HG02571 (cell line): Measurements from ENCODE around the gene CAPN10.
A peak's percentile ranks its signal among the peaks of the same experiment; 100 is the strongest.

Experiments used
- ATAC-seq: cut with Tn5 transposase; IDR thresholded peaks from one replicate; pipeline ENCODE4 v1.9.1; 2021; ENCODE audit warnings: mild to moderate bottlenecking, moderate library complexity; ENCODE audit not compliant: unreplicated experiment

CAPN10 gene

DNA sequence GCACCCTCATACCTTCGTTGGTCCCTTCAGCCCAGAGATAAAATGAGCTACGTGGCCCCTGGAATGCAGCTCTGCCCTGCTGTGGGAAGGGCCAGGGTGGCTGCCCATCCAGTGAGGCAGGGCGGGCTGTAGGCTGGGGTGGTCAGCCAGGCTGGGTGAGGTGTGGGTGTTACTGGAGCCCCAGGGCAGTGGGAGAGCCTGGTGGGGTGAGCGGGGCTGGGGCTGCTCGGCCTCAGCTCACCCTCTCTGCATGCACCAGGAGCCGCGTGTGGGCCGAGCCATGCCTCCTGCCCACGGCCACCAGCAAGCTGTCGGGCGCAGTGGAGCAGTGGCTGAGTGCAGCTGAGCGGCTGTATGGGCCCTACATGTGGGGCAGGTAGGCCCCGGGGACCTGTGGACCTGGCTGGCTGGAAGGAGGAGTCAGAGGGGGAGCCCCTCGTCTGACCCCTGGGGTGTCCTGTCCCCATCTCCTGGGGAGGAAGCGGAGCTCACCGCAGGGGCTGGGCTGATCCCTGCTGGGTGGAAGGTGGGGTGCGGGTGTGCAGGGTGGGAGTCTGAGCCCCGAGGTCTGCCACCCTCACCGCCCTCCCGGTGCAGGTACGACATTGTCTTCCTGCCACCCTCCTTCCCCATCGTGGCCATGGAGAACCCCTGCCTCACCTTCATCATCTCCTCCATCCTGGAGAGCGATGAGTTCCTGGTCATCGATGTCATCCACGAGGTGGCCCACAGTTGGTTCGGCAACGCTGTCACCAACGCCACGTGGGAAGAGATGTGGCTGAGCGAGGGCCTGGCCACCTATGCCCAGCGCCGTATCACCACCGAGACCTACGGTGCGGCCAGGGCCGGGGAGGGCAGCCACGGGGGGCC is 12.8 kb upstream of the CAPN10 start:
- ATAC-seq: no peak

DNA sequence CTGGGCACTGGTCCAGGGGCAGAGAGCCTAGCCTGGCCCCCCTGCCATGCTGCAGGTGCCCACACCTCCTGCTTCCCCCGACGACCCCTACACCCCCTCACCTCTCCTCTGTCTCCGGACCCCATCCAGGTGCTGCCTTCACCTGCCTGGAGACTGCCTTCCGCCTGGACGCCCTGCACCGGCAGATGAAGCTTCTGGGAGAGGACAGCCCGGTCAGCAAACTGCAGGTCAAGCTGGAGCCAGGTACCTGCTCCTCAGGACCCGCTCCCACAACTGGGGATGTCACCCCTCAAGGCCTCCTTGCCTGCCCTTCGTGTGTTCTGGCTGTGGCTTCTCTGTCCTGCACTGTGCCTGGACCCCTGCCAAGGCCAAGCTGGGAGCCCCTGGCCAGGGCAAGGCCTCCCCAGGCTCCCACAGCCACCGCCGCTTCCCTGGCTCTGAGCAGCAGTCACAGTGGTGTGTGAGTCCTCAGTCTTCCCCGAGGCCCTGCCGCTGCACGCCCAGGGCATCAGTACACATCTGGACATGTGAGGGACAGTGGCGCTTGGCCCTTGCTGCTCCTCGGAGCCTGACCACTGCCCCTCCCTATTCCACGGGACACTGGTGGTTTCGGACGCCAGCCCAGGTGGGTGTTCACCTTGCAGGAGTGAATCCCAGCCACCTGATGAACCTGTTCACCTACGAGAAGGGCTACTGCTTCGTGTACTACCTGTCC is 12.0 kb upstream of the CAPN10 start:
- ATAC-seq: no peak

DNA sequence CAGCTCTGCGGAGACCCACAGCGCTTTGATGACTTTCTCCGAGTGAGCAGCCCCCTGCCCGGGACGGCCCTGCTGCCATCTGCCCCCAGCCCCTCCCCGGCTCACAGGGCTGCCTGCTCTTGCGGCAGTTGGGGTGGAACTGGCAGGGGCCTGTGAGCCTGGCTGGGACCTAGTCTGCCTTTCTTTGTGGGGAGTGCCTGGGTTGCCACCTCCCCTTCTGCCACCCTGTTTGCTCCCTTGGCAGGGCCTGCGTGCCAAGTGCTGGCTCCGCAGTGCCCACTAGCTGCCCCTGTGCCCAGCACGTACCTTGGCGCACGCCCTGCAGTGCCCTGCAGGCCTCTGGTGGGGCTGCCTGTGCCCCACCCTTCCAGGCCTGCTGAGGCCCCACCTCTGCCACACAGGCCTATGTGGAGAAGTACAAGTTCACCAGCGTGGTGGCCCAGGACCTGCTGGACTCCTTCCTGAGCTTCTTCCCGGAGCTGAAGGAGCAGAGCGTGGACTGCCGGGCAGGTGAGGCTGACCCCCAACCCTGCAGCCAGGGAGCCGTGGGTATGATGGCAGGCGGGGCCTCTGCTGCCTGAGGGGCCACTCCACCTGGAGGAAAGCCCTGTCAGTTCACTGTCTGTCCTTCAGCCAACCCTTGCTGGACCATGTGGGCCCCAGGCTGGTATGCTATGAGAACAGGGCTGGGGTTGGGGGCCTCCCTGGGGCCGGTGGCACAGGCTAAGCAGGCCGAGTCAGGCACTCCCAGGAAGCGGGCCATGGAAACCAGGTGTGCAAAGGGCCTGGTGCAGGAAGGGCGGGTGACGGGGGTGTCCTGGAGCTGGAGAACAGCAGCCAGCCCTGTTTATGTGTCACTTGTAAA is 11.2 kb upstream of the CAPN10 start:
- ATAC-seq: no peak

DNA sequence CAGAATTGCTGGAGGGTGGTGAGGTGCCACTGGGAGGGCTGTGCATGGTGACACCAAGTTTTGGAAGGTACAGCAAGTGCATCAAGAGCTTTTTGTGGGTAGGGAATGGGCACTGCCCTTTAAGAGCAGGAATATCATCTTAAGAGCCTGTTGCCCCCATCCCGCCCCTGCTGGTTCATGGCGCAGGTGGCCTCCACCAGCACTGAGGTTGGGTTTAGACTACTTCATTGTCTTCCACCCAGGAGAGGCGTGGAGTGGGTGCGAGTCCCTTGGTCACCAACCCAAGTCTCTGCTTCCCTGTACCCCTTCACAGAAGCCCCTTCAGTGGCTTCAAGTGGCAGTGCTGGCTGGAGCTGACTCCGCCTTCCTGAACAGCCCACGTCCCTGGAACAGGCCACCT is 10.5 kb upstream of the CAPN10 start:
- no peak for ATAC-seq

DNA sequence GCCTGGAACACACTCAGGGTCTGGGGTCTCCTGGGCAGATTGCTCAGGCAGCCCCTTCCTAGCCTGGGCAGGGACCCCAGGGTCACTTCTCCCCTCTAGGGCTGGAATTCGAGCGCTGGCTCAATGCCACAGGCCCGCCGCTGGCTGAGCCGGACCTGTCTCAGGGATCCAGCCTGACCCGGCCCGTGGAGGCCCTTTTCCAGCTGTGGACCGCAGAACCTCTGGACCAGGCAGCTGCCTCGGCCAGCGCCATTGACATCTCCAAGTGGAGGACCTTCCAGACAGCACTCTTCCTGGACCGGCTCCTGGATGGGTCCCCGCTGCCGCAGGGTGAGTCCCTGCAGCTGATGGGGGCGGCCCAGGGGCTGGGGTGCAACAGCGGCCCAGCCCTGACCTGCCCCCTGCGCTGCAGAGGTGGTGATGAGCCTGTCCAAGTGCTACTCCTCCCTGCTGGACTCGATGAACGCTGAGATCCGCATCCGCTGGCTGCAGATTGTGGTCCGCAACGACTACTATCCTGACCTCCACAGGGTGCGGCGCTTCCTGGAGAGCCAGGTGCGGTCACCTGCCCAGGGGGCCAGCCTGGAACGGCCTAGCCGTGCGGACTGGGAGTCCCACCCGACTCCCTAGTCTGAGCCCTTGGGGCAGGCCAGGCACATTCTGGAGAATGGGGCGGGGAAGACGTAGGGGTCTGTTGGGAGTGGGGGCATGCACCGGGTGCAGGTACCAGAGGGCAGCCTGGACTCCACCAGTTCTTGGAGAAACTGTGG is 9.9 kb upstream of the CAPN10 start:
- no peak for ATAC-seq

DNA sequence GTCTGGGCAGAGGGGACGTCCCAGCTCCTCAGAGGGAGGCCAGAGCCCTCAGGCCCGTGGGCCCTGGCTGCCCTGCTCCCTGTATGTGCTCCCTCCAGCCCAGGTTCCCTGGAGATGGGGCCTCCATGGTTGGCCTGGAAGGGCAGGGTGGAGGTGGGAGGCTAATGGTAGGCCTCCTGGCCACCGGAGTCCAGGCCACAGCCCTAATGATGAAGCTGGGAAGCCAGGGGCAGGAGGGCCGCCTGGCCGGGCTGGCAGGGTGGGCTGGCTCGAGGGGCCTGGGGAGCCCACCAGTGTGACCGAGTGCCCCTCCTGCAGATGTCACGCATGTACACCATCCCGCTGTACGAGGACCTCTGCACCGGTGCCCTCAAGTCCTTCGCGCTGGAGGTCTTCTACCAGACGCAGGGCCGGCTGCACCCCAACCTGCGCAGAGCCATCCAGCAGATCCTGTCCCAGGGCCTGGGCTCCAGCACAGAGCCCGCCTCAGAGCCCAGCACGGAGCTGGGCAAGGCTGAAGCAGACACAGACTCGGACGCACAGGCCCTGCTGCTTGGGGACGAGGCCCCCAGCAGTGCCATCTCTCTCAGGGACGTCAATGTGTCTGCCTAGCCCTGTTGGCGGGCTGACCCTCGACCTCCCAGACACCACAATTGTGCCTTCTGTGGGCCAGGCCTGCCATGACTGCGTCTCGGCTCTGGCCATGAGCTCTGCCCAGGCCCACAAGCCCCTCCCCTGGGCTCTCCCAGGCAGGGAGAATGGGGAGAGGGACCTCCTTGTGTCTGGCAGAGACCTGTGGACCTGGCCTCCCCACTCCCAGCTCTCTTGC is 9.0 kb upstream of the CAPN10 start:
- no peak for ATAC-seq

DNA sequence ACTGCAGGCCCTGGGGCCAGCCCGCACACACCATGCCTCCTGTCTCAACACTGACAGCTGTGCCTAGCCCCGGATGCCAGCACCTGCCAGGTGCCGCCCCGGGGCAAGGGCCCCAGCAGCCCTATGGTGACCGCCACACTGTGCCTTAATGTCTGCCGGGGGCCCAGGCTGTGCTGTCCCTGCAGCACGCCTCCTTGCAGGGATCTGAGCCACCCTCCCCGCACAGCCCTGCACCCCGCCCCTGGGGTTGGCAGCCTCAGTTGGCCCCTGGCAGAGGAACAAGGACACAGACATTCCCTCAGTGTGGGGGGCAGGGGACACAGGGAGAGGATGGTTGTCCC is 8.5 kb upstream of the CAPN10 start:
- ATAC-seq: no peak

DNA sequence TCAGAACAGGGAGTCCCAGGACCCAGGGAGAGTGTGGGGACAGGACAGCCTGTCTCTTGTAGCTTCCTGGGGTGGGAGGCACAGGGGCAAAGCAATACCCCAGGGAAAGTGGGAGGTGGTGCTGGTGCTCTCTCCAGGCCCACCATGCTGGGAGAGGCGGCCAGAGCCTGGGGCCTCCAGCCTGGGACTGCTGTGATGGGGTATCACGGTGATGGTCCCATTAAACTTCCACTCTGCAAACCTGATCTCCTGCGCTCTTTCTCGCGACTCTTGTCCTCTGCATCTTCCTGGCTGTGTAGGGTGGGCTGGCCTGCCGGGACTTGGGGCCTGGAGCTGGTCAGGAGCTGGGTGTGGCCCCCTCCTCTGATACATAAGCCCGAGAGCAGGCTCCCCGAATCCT is 8.0 kb upstream of the CAPN10 start:
- no peak for ATAC-seq

DNA sequence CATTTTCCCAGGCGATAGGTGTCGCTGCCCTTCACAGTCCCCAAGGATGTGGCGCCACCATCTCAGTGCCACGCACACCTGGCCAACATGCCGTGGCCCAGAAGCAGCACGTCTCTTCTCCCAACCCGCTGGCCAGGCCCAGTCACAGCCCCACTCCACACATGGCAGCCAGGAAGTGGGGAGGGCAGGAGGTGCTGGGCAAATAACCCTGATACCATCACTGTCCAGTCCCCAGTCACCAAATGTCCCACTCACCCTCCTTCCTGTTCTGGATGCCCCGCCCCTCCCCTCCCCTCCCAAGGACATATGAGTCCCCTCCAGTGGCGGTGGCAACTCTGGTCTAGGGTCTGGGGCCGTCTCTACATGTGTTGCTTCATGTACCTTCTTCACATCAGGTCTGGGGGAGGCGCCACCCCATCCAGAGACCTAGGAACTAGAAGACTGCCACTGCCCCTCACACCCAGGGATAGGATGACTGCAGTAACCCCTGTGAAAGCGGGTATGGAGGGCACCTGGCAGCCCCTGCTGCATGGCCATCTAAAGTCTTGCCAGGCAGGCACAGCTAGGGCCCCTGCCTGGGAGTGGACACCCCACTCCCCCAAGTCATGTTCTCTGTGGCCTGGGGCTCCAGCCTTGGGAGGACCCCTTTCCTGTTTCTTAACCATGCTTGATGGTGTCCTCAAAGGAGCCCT is 7.3 kb upstream of the CAPN10 start:
- ATAC-seq: no peak

DNA sequence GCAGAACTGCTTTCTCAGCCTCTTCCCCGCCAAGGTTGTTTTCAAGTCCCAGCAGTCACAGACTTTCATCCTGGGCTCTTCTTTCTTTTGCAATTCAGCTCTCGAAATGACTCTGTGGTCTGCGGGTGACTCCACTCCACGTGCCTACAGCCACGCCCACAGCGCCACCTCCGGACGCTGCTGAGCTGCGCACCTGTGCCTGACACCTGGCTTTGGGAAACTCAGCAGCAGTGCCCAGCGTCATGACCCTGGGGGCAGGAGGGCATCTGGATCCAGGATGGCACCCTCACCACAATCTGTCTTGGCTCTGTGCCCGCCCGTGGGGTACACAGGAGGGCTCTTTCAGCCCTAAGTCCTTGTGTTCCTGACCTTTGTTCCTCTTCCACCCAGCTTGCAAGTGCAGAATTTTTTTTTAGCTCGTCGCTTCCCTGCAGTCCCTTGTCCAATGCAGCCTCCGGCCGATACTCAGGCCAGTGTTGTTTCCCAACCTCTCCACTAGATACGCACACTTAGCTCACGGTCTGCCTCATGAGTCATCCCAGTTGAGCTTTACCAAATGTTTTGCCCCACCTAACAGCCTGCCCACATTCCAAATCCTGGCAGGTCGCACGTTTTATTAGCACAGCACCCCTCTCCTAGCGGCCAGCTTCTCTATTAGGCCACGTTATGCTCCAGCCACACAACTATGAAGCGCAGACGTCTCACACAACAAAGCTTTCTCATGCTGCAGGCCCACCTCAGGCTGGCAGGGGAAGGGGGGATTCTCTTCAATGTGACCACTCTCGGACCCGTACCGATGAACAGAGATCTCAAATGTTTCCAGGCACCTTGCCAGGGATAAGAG is 6.5 kb upstream of the CAPN10 start:
- peak; percentile 34 for ATAC-seq

DNA sequence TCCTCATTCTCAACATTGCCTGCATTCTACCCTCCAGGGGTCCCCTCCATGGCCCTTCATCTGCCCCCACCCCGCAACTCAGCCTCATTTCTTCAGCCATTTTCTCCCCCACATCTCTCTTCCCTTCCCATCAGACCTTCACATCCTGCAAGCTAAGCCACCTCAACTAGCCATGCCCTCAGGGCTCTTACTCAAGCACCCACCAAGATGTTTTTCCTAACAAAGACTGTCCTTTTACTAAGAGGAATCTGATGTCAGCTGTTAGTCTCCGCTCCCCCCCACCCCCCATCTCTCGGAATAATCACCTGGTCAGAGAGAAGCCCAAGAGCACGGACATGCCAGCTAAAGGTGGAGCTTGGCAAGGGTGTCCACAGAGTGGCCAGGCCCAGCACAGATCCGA is 4.7 kb upstream of the CAPN10 start:
- no peak for ATAC-seq

DNA sequence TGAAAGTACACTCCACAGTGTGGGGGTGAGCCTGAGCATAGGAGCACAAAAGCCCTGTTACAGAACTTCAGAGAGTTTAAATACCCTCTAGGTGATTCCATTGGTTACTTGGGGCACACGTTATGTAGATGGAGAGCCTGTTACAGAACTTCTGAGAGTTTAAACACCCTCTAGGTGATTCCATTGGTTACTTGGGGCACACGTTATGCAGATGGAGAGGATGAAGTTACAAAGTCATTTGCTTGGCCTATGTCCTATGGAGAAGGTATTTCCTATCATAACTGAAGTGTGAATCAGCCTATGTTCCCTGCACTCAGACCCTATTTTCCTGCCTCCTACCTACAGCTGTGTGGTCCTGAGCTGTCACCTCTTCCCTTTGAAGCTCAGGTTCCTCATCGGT is 3.8 kb upstream of the CAPN10 start:
- ATAC-seq: no peak

DNA sequence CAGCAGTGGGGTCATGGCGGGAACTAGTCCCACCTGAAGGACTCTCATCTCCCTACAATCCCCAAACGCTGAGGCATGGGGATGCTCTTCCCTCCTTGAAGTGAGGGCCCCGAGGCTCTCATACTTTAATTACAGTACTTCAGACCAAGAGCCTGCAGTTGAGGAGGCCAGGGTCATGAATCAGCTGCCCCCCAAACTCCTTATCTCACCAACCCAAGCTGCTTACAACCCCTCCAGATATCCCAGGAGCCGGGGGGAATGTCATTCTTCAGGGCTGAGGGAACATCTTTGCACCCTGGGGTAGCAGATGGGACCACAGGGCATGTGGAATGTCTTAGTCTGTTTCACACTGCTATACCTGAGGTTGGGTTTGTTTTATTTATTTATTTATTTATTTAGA is 2.8 kb upstream of the CAPN10 start:
- no peak for ATAC-seq

DNA sequence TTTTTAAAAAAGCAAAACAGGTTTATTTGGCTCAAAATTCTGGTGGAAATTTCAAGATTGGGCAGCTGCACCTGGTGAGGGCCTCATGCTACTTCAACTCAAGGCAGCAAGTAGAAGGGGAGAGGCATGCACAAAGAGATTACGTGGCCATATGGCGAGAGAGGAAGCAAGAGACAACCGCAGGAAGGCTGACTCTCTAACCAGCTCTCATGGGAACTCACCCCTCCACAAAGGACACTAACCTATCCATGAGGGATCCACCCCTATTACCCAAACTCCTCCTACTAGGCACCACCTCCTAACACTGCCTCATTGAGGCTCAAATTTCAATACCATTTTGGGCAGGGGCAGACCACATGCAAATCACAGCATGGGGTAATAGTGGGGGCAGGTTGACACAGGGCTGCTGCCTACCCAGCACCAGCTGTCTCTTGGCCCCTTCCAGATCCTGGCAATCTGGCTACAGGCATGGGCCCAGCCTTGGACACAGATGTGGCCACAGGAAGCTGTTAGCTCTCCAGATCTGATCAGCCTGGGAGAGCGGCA is 2.0 kb upstream of the CAPN10 start:
- ATAC-seq: peak; percentile 63

DNA sequence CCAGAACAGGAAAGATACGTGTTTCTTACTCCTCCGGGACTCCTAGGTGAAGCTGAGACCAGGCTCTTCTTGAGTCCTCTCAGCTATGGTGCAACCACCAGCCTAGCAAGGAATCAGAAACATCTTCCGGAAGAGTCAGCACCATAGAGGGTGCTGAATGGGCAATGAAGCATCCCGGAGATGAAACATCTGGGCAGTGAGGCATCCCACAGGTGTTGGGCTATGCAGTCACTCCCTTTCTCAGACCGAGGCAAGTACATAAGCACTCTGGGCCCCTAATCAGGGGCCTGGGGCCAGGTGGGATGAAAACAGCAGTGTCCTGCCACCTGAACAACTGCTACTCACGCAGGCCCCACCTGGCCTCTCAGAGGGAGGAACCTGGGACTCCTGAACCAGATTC is 1.4 kb upstream of the CAPN10 start:
- ATAC-seq: no peak

DNA sequence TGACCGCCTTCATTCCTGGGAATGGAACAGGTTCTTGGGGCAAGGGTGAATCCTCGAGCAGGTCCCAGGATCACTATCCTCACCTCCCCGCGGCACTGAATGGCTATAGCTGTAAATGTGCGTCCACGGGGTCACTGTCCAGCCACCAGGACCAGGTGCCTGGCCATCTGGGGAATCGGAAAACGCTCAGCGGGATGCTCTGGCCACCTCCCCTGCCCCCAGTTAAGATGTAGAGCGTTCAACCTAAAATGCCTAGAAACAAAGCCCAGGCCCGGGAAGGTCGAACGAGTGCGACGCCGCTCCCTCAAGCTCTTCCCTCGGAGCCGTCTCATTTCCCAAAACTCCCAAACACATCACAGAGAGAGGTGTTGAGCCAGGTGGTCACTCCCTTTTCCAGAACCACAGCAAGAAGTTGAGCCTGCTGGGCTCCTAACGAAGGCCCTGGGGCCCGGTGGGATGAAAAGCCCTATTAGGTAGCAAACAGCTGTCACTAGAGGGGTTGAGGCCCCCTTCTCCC is 795 bp upstream of the CAPN10 start:
- ATAC-seq: no peak

DNA sequence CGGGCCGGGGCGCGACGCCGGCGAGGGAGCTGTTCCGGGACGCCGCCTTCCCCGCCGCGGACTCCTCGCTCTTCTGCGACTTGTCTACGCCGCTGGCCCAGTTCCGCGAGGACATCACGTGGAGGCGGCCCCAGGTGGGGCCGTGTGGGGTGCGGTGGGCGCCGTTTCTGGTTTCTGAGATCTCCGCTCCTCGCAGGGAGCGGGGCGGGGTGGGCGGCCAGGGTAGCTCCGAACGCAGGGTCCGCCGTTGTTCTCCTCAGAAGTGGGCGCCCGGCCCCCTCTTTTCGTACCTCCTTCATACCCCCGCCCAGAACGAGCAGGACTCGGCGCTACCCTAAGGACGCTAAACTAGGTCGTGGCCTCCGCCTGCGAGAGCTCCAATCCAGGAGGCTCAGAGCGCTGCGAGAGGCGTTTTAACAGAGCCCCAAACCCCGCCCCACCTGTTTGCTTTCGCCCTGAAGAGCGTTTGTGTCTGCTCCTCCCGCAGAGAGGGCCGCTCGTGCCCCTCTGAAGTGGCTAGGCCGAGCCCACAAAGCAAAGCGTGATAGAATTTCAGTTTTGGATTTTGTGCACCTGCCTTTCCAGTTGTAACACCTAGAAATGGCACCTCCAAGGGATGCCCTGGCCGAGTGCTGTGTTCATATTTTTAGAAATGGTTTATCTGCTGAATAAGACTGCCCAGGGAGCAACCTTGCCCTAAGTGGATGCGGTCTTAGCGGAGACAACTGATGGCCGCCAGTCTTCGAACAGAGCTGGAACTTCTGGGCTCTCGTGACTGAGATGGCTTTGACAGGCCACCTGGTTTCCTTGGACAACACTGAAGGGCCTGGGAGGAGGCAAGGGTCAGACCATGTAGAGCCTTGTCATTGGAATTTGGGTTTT is 626 bp downstream of the CAPN10 start:
- ATAC-seq: peak; percentile 0
